ENCODE data around the gene ANP32D. TPM values are rescaled to one million over a fixed set of nuclear protein-coding genes. Genes with fewer than 3 reads are reported as not detected.
"Not testable (repeated sequence)": the region's sequence is repeated elsewhere in the genome, so short reads cannot be mapped to it uniquely, and the experiment has no call there.

The ANP32D gene
- total RNA-seq, 2 donors from 2014 or later: not detected

DNA sequence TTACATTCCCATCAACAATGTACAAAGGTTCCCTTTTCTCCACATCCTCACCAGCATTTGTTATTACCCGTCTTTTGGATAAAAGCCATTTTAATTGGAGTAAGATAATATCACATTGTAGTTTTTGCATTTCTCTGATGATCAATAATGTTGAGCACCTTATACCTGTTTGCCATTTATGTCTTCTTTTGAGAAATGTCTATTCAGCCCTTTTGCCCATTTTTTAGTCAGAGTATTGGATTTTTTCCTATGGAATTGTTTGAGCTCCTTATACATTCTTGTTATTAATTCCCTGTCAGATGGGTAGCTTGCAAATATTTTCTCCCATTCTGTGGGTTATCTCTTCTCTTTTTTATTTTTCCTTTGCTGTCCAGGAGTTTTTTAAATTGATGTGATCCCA lies 42.4 kb downstream of the ANP32D start:
- Mint-ChIP-seq H3K27ac (no peak overlapping the region), H3K36me3 (ENCODE audit: low read depth) (no peaks in the 10 kb centered on the region), H3K4me1 (no peaks in the 10 kb centered on the region), H3K4me3 (no peak overlapping the region), H3K27me3 (no peaks in the 10 kb centered on the region)
- H3K9me3 ChIP-seq (ENCODE audit: control insufficient read depth, low read length, poor library complexity, severe bottlenecking): no peaks in the 10 kb centered on the region
- no peak for ATAC-seq
- no peak for DNase-seq

DNA sequence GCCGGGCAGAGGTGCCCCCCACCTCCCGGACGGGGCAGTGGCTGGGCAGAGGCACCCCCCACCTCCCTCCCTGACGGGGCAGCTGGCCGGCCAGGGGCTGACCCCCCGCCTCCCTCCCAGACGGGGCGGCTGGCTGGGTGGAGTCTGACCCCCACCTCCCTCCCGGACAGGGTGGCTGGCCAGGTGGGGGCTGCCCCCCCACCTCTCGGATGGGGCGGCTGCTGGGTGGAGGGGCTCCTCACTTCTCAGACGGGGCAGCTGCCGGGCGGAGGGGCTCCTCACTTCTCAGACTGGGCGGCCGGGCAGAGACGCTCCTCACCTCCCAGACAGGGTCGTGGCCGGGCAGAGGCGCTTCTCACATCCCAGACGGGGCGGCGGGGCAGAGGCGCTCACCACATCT lies 48.0 kb downstream of the ANP32D start:
- H3K9me3 ChIP-seq (ENCODE audit: control insufficient read depth, low read length, poor library complexity, severe bottlenecking); ATAC-seq; H3K36me3 Mint-ChIP-seq (ENCODE audit: low read depth); H3K27me3 Mint-ChIP-seq; H3K4me1 Mint-ChIP-seq; H3K4me3 Mint-ChIP-seq; DNase-seq; H3K27ac Mint-ChIP-seq: not testable (repeated sequence)

Other genes starting within 250 kb of the ANP32D start
- gene ZNF641, start 121.6 kb upstream of the ANP32D start, total RNA-seq: 10 to 100 TPM; 18.4 to 27.1 TPM
- not detected for gene C12orf54, start 9.9 kb downstream of the ANP32D start, total RNA-seq
- not detected for gene OR8S1, start 53.1 kb downstream of the ANP32D start, total RNA-seq
- not detected for gene LALBA, start 97.5 kb downstream of the ANP32D start, total RNA-seq
- gene KANSL2, start 209.7 kb downstream of the ANP32D start, total RNA-seq: 100 to 1,000 TPM in 1 of 2 donors, 10 to 100 TPM in 1; 90.2 to 127 TPM
- 100 to 1,000 TPM in 1 of 2 donors, 10 to 100 TPM in 1; 87.5 to 117 TPM for gene CCNT1, start 244.1 kb downstream of the ANP32D start, total RNA-seq

Measured in T-helper 17 cell (primary cell).